Mesenchymal stem cell (in vitro differentiated cells and primary cell): ENCODE results near the gene NR2F6.

Experiments
- DNase-seq: peaks from one replicate; pipeline ENCODE4 v3.0.0-alpha.2; 2013
- H2AFZ ChIP-seq: one replicate; pipeline ENCODE4 v1.6.1; 2013; ENCODE audit warnings: low read depth, mild to moderate bottlenecking, control low read depth, inconsistent platforms, low read length, moderate library complexity
- H2AK5ac ChIP-seq: 2 replicates; pipeline ENCODE4 v1.6.1; 2013; ENCODE audit warnings: low read length, moderate library complexity, mild to moderate bottlenecking, inconsistent platforms; ENCODE audit not compliant: severe bottlenecking
- H2BK120ac ChIP-seq: one replicate; pipeline ENCODE4 v1.6.1; 2013; ENCODE audit warnings: low read depth, mild to moderate bottlenecking, inconsistent platforms, low read length, moderate library complexity
- H2BK12ac ChIP-seq, 2 experiments: one replicate each; pipeline ENCODE4 v1.6.1; 2013; ENCODE audit warnings: inconsistent platforms in 2 of 2, low read length in 2 of 2, mild to moderate bottlenecking in 2 of 2, moderate library complexity in 2 of 2, control low read depth in 1 of 2
- H2BK15ac ChIP-seq: one replicate; pipeline ENCODE4 v1.6.1; 2013; ENCODE audit warnings: mild to moderate bottlenecking, low read depth, inconsistent platforms; ENCODE audit not compliant: poor library complexity, severe bottlenecking
- H2BK5ac ChIP-seq: 2 replicates; pipeline ENCODE4 v1.6.1; 2013; ENCODE audit warnings: low read depth, mild to moderate bottlenecking, low read length, control low read depth, inconsistent platforms; ENCODE audit not compliant: poor library complexity, severe bottlenecking
- H3K14ac ChIP-seq, 2 experiments: one replicate each; pipeline ENCODE4 v1.6.1; 2013; ENCODE audit warnings: inconsistent platforms in 2 of 2, low read length in 2 of 2, control low read depth in 1 of 2, mild to moderate bottlenecking in 1 of 2, moderate library complexity in 1 of 2
- H3K18ac ChIP-seq, 2 experiments: one replicate each; pipeline ENCODE4 v1.6.1; 2013; ENCODE audit warnings: inconsistent platforms in 2 of 2, low read length in 2 of 2, control low read depth in 1 of 2, low read depth in 1 of 2, mild to moderate bottlenecking in 1 of 2
- H3K23ac ChIP-seq, 2 experiments: one replicate each; pipeline ENCODE4 v1.6.1; 2013; ENCODE audit warnings: inconsistent platforms in 2 of 2, low read length in 2 of 2, mild to moderate bottlenecking in 2 of 2, moderate library complexity in 2 of 2, control low read depth in 1 of 2
- H3K27ac ChIP-seq: 2 replicates; pipeline ENCODE4 v1.5.1; 2013; ENCODE audit warnings: mild to moderate bottlenecking, moderate library complexity, low read length, control low read depth, inconsistent platforms; ENCODE audit not compliant: poor library complexity, severe bottlenecking
- H3K27me3 ChIP-seq, 2 experiments: 2 replicates each; pipeline versions ENCODE4 v1.6.1 to v1.7.0; 2013; ENCODE audit warnings: low read length in 2 of 2, mild to moderate bottlenecking in 2 of 2, moderate library complexity in 2 of 2, control low read depth in 1 of 2, inconsistent platforms in 1 of 2; ENCODE audit not compliant: control insufficient read depth in 1 of 2, insufficient read depth in 1 of 2
- H3K36me3 ChIP-seq, 2 experiments: 2 replicates each; pipeline versions ENCODE4 v1.6.1 to v1.7.0; 2013; ENCODE audit warnings: low read length in 2 of 2, control low read depth in 1 of 2, inconsistent platforms in 1 of 2, low read depth in 1 of 2, mild to moderate bottlenecking in 1 of 2; ENCODE audit not compliant: insufficient read depth in 2 of 2, control insufficient read depth in 1 of 2
- H3K4ac ChIP-seq, 2 experiments: one replicate each; pipeline ENCODE4 v1.6.1; 2013; ENCODE audit warnings: inconsistent platforms in 2 of 2, low read length in 2 of 2, mild to moderate bottlenecking in 2 of 2, moderate library complexity in 2 of 2, control low read depth in 1 of 2, low read depth in 1 of 2
- H3K4me1 ChIP-seq: 2 replicates; pipeline ENCODE4 v1.6.1; 2013; ENCODE audit warnings: low read depth, low read length, control low read depth; ENCODE audit not compliant: control insufficient read depth, insufficient read depth
- H3K4me2 ChIP-seq: 2 replicates; pipeline ENCODE4 v1.6.1; 2013; ENCODE audit warnings: low read length, mild to moderate bottlenecking, inconsistent platforms; ENCODE audit not compliant: poor library complexity, severe bottlenecking
- H3K4me3 ChIP-seq, 2 experiments: 2 replicates each; pipeline versions ENCODE4 v1.5.1 to v1.7.0; 2013; ENCODE audit warnings: low read length in 2 of 2, mild to moderate bottlenecking in 2 of 2, control low read depth in 1 of 2, low read depth in 1 of 2; ENCODE audit not compliant: insufficient read depth in 1 of 2
- H3K79me1 ChIP-seq: replicated peaks from 2 replicates; pipeline ENCODE4 v1.6.1; 2013; ENCODE audit warnings: mild to moderate bottlenecking, control low read depth, low read length, inconsistent platforms; ENCODE audit not compliant: poor library complexity, severe bottlenecking
- H3K9ac ChIP-seq: 2 replicates; pipeline ENCODE4 v1.7.0; 2013; ENCODE audit warnings: mild to moderate bottlenecking, low read length, moderate library complexity
- H3K9me3 ChIP-seq: 2 replicates; pipeline ENCODE4 v1.7.0; 2013; ENCODE audit warnings: mild to moderate bottlenecking, low read length; ENCODE audit not compliant: control insufficient read depth
- H4K8ac ChIP-seq: one replicate; pipeline ENCODE4 v1.6.1; 2013; ENCODE audit warnings: inconsistent platforms, mild to moderate bottlenecking, low read length, moderate library complexity
- H4K91ac ChIP-seq: one replicate; pipeline ENCODE4 v1.6.1; 2013; ENCODE audit warnings: mild to moderate bottlenecking, low read length, inconsistent platforms
- WGBS: methylation state at CpG from one replicate; pipeline ENCODE4 v1.1.7; 2013; ENCODE audit warnings: mixed read lengths; 5-methylcytosine and 5-hydroxymethylcytosine counted together

The NR2F6 gene

GRCh38 chr19:17215127-17215971 lies 30.4 kb downstream of the NR2F6 start, which contains the start of gene USE1:
USE1 (plus strand) TSS chr19:17215357; CDS start chr19:17215406, 49 bp downstream.
- Histone ChIP-seq H2AFZ (peak within 1 kb of the TSS; percentile 89), H3K36me3 (peaks cover 60 to 62% of the 10 kb centered on the region in 2 experiments), H2BK15ac (peak within 1 kb of the TSS; percentile 99), H2BK120ac (peak within 1 kb of the TSS; percentile 93), H3K27me3 (no peaks in the 10 kb centered on the region), H2AK5ac (peak within 1 kb of the TSS; percentile 92), H4K8ac (peak within 1 kb of the TSS; percentile 97), H3K9ac (peak within 1 kb of the TSS; percentile 90), H3K4me1 (peaks cover 16% of the 10 kb centered on the region), H3K27ac (peak within 1 kb of the TSS; percentile 88), H3K79me1 (peaks cover 14% of the 10 kb centered on the region), H3K14ac (no peak within 1 kb of the TSS), H3K4me3 (peak within 1 kb of the TSS; percentile 78 to 86), H4K91ac (peak within 1 kb of the TSS; percentile 98), H3K9me3 (no peaks in the 10 kb centered on the region), H3K23ac (peak within 1 kb of the TSS in 1 of 2 experiments; percentile 87), H3K4me2 (peak within 1 kb of the TSS; percentile 66), H3K18ac (peak within 1 kb of the TSS; percentile 95 to 98), H2BK5ac (peak within 1 kb of the TSS; percentile 97), H2BK12ac (peak within 1 kb of the TSS; percentile 25 to 90), H3K4ac (peak within 1 kb of the TSS; percentile 97 to 98)
- 4% methylated on average over 50 of the region's 56 CpGs for WGBS
- DNase-seq = peak; percentile 92

GRCh38 chr19:17214508-17215126 lies 31.1 kb downstream of the NR2F6 start:
- Histone ChIP-seq H2BK12ac (peak overlapping the region in 1 of 2 experiments; percentile 25), H3K27ac (peak overlapping the region; percentile 88), H3K4ac (peak overlapping the region; percentile 81 to 90), H4K8ac (peak overlapping the region; percentile 94), H3K9me3 (no peaks in the 10 kb centered on the region), H2BK120ac (peak overlapping the region; percentile 11), H3K4me3 (peak overlapping the region; percentile 78 to 86), H3K79me1 (peaks cover 14% of the 10 kb centered on the region), H3K9ac (peak overlapping the region; percentile 90), H4K91ac (peak overlapping the region; percentile 48), H2AFZ (no peak overlapping the region), H3K14ac (no peak overlapping the region), H3K4me1 (peaks cover 13% of the 10 kb centered on the region), H2BK5ac (peak overlapping the region; percentile 53), H3K27me3 (no peaks in the 10 kb centered on the region), H2BK15ac (peak overlapping the region; percentile 60), H3K36me3 (peaks cover 65 to 67% of the 10 kb centered on the region in 2 experiments), H2AK5ac (peak overlapping the region; percentile 92), H3K23ac (no peak overlapping the region), H3K4me2 (peak overlapping the region; percentile 66), H3K18ac (peak overlapping the region; percentile 48 to 95)
- no peak for DNase-seq
- 49% methylated on average over 15 of the region's 16 CpGs for WGBS

GRCh38 chr19:17213334-17213733 lies 32.4 kb downstream of the NR2F6 start:
- no peak for DNase-seq
- no peak overlapping the region for H2BK15ac ChIP-seq
- 97% methylated on average over 5 of the region's 5 CpGs for WGBS

More at GRCh38 chr19:17213334-17213733, 32.4 kb downstream of the NR2F6 start:
- H2AFZ ChIP-seq = no peak overlapping the region
- H2AK5ac ChIP-seq = no peak overlapping the region
- H2BK5ac ChIP-seq = no peak overlapping the region
- no peak overlapping the region for H3K18ac ChIP-seq
- no peak overlapping the region for H2BK12ac ChIP-seq
- H3K23ac ChIP-seq = no peak overlapping the region
- H3K4me2 ChIP-seq = no peak overlapping the region
- peaks cover 17% of the 10 kb centered on the region for H3K79me1 ChIP-seq
- H3K27me3 ChIP-seq = no peaks in the 10 kb centered on the region
- no peak overlapping the region for H3K4ac ChIP-seq
- H4K8ac ChIP-seq = no peak overlapping the region
- no peaks in the 10 kb centered on the region for H3K9me3 ChIP-seq
- H3K9ac ChIP-seq = no peak overlapping the region
- peaks cover 70 to 71% of the 10 kb centered on the region in 2 experiments for H3K36me3 ChIP-seq
- H3K4me1 ChIP-seq = peaks cover 20% of the 10 kb centered on the region
- no peak overlapping the region for H3K14ac ChIP-seq
- H4K91ac ChIP-seq = no peak overlapping the region
- no peak overlapping the region for H3K4me3 ChIP-seq
- H2BK120ac ChIP-seq = no peak overlapping the region
- no peak overlapping the region for H3K27ac ChIP-seq
